Measurements from ENCODE around the gene ADAM8. TPM values are rescaled to one million over a fixed set of nuclear protein-coding genes. Genes with fewer than 3 reads are reported as not detected.

Gene ADAM8
- polyA plus RNA-seq, 1 donor (not counting 4 experiments of a cell fraction or from before 2014, with no cell fraction given) = 42.0 TPM

- no peak for FAIRE-seq
Measured at GRCh38 chr10:133248334-133248715, 28.3 kb downstream of the ADAM8 start.

GRCh38 chr10:133247681-133248333 is 28.9 kb downstream of the ADAM8 start:
- H4K20me1 ChIP-seq (ENCODE audit: control insufficient read depth, extremely low read depth, insufficient read depth, low read length) = no peaks in the 10 kb centered on the region
- H2AFZ ChIP-seq (ENCODE audit: control insufficient read depth, low read length) = no peak overlapping the region
- no peak overlapping the region for H3K27ac ChIP-seq (ENCODE audit: control insufficient read depth, insufficient read depth, low read length)
- FAIRE-seq (no peak), DNase-seq (ENCODE audit: low read depth, low spot score) (no peak)
- dilution Hi-C loops (cut with MboI; ENCODE audit: extremely low pct_ligation_motif_present, low sequenced_read_pairs) = no loop called here
- H3K79me2 ChIP-seq (ENCODE audit: control insufficient read depth, insufficient read depth, low read length) = no peaks in the 10 kb centered on the region
- H3K4me1 ChIP-seq (ENCODE audit: control insufficient read depth, extremely low read depth, insufficient read depth, low read length) = peaks cover 4% of the 10 kb centered on the region
- H3K4me3 ChIP-seq (ENCODE audit: control insufficient read depth in 2 of 3, extremely low read depth in 1 of 3, insufficient read depth in 2 of 3, low read depth in 1 of 3, low read length in 3 of 3) = no peak overlapping the region
- H3K4me2 ChIP-seq (ENCODE audit: control insufficient read depth, extremely low read depth, insufficient read depth, low read depth, low read length) = no peak overlapping the region
- no peaks in the 10 kb centered on the region for H3K9me3 ChIP-seq (ENCODE audit: control insufficient read depth, low read depth, low read length)
- H3K9me1 ChIP-seq (ENCODE audit: control insufficient read depth, extremely low read depth, insufficient read depth, low read length) = no peaks in the 10 kb centered on the region
- no peaks in the 10 kb centered on the region for H3K36me3 ChIP-seq (ENCODE audit: control insufficient read depth in 2 of 2, extremely low read depth in 1 of 2, insufficient read depth in 2 of 2, low read length in 2 of 2)
- peaks cover 46% of the 10 kb centered on the region for H3K27me3 ChIP-seq (ENCODE audit: control insufficient read depth, extremely low read depth, insufficient read depth, low read length)
- TF ChIP-seq EZH2 (IDR thresholded peaks at IDR 0.05; ENCODE audit: low read length) = no peak
- no peak for TF ChIP-seq CTCF (optimal IDR thresholded peaks at IDR 0.05 in 1 of 3, IDR thresholded peaks at IDR 0.05 in 1 of 3, conservative IDR thresholded peaks at IDR 0.05 in 1 of 3; ENCODE audit: extremely low read depth in 1 of 3, insufficient read depth in 2 of 3, low read length in 3 of 3)
- no peak overlapping the region for H3K9ac ChIP-seq (ENCODE audit: control insufficient read depth, extremely low read depth, insufficient read depth, low read length)

More at GRCh38 chr10:133248334-133248715, 28.3 kb downstream of the ADAM8 start:
- H3K4me2 ChIP-seq (ENCODE audit: control insufficient read depth, extremely low read depth, insufficient read depth, low read depth, low read length) = no peak overlapping the region
- TF ChIP-seq EZH2 (IDR thresholded peaks at IDR 0.05; ENCODE audit: low read length) (no peak), CTCF (optimal IDR thresholded peaks at IDR 0.05 in 1 of 3, IDR thresholded peaks at IDR 0.05 in 1 of 3, conservative IDR thresholded peaks at IDR 0.05 in 1 of 3; ENCODE audit: extremely low read depth in 1 of 3, insufficient read depth in 2 of 3, low read length in 3 of 3) (no peak)
- H3K9ac ChIP-seq (ENCODE audit: control insufficient read depth, extremely low read depth, insufficient read depth, low read length) = no peak overlapping the region
- H4K20me1 ChIP-seq (ENCODE audit: control insufficient read depth, extremely low read depth, insufficient read depth, low read length) = no peaks in the 10 kb centered on the region
- no peaks in the 10 kb centered on the region for H3K4me1 ChIP-seq (ENCODE audit: control insufficient read depth, extremely low read depth, insufficient read depth, low read length)
- no peaks in the 10 kb centered on the region for H3K79me2 ChIP-seq (ENCODE audit: control insufficient read depth, insufficient read depth, low read length)
- dilution Hi-C loops (cut with MboI; ENCODE audit: extremely low pct_ligation_motif_present, low sequenced_read_pairs) = no loop called here
- H3K4me3 ChIP-seq (ENCODE audit: control insufficient read depth in 2 of 3, extremely low read depth in 1 of 3, insufficient read depth in 2 of 3, low read depth in 1 of 3, low read length in 3 of 3) = no peak overlapping the region
- H3K27me3 ChIP-seq (ENCODE audit: control insufficient read depth, extremely low read depth, insufficient read depth, low read length) = peaks cover 41% of the 10 kb centered on the region
- no peak for DNase-seq (ENCODE audit: low read depth, low spot score)
- H2AFZ ChIP-seq (ENCODE audit: control insufficient read depth, low read length) = no peak overlapping the region
- H3K9me1 ChIP-seq (ENCODE audit: control insufficient read depth, extremely low read depth, insufficient read depth, low read length) = no peaks in the 10 kb centered on the region
- H3K27ac ChIP-seq (ENCODE audit: control insufficient read depth, insufficient read depth, low read length) = no peak overlapping the region
- H3K9me3 ChIP-seq (ENCODE audit: control insufficient read depth, low read depth, low read length) = no peaks in the 10 kb centered on the region
- no peaks in the 10 kb centered on the region for H3K36me3 ChIP-seq (ENCODE audit: control insufficient read depth in 2 of 2, extremely low read depth in 1 of 2, insufficient read depth in 2 of 2, low read length in 2 of 2)

All from keratinocyte (primary cell).